GM12878 (cell line): ENCODE measurements around the gene LDLRAD4. TPM values are rescaled to one million over a fixed set of nuclear protein-coding genes. Genes with fewer than 3 reads are reported as not detected.

Experiments
- ATAC-seq: fragments of 200-7000 bp; cut with Tn5 transposase; 3 replicates; pipeline ENCODE4 v1.9.1; 2020; ENCODE audit warnings: mild to moderate bottlenecking, moderate library complexity
- BruUV-seq: library from RNA; stranded (reverse); fragments of 400-500 nt; replicated peaks from 2 replicates; lab custom pipeline; 2021; lab: Mats Ljungman, UMichigan
- CTCF ChIA-PET: fragments of 300-600 bp; sonication (Branson Sonifier 250); formaldehyde crosslinking; extraction: SDS; loops from one replicate; lab custom pipeline; 2021; ENCODE audit warnings: inconsistent platforms; lab: Yijun Ruan, JAX
- POLR2A ChIA-PET: fragments of 350-600 bp; formaldehyde crosslinking; extraction: SDS; loops from one replicate; lab custom pipeline; 2021; ENCODE audit warnings: inconsistent platforms; lab: Charles Lee
- RAD21 ChIA-PET: fragments of 300-600 bp; sonication (Branson Sonifier 250); formaldehyde crosslinking; loops from one replicate; lab custom pipeline; 2023; ENCODE audit warnings: antibody characterized with exemption; ENCODE audit not compliant: unreplicated experiment; lab: Charles Lee
- SMC1A ChIA-PET: fragments of 300-600 bp; sonication (Branson Sonifier 250); formaldehyde crosslinking; loops from one replicate; lab custom pipeline; 2023; ENCODE audit not compliant: unreplicated experiment, uncharacterized antibody; lab: Charles Lee
- DNase-seq: peaks from one replicate; pipeline ENCODE4 v3.0.0-alpha.2; 2011; ENCODE audit warnings: low read depth, low spot score
- FAIRE-seq: peaks from 3 replicates; lab custom pipeline; 2011; peaks lifted over from hg19 to GRCh38; lab: Jason Lieb, UNC
- H2AFZ ChIP-seq: 2 replicates; pipeline ENCODE4 v1.6.0; 2011; ENCODE audit warnings: low read depth, low read length, control low read depth; ENCODE audit not compliant: control insufficient read depth
- H3K27ac ChIP-seq: 2 replicates; pipeline ENCODE4 v1.5.1; 2011; ENCODE audit warnings: control low read depth; ENCODE audit not compliant: control insufficient read depth, insufficient read depth
- H3K27me3 ChIP-seq, 2 experiments: replicated peaks in 1 of 2; 2 replicates each; pipeline versions ENCODE4 v1.6.0 to v1.6.1; 2011; ENCODE audit warnings: low read length in 1 of 2; ENCODE audit not compliant: control insufficient read depth in 2 of 2, insufficient read depth in 2 of 2
- H3K36me3 ChIP-seq, 2 experiments: 2 replicates each; pipeline ENCODE4 v1.5.1; 2011; ENCODE audit warnings: low read length in 1 of 2; ENCODE audit not compliant: control insufficient read depth in 2 of 2, insufficient read depth in 2 of 2
- H3K4me1 ChIP-seq: 2 replicates; pipeline ENCODE4 v1.6.1; 2011; ENCODE audit warnings: mild to moderate bottlenecking, low read length, moderate library complexity, mixed read lengths; ENCODE audit not compliant: control insufficient read depth, insufficient read depth
- H3K4me2 ChIP-seq: 2 replicates; pipeline ENCODE4 v1.6.0; 2011; ENCODE audit warnings: control low read depth; ENCODE audit not compliant: control insufficient read depth, insufficient read depth
- H3K4me3 ChIP-seq: fragments of 200-600 bp; sonication (generic); 2 replicates; pipeline ENCODE4 v1.5.1; 2016
- H3K79me2 ChIP-seq: 2 replicates; pipeline ENCODE4 v1.6.0; 2011; ENCODE audit warnings: low read length; ENCODE audit not compliant: control insufficient read depth, insufficient read depth
- H3K9ac ChIP-seq: 2 replicates; pipeline ENCODE4 v1.8.0; 2011; ENCODE audit warnings: low read length, control low read depth, mixed read lengths; ENCODE audit not compliant: control insufficient read depth, insufficient read depth
- H3K9me3 ChIP-seq: replicated peaks from 3 replicates; pipeline ENCODE4 v1.5.1; 2011; ENCODE audit warnings: mild to moderate bottlenecking, low read length; ENCODE audit not compliant: control insufficient read depth, insufficient read depth
- H4K20me1 ChIP-seq: 2 replicates; pipeline ENCODE4 v1.6.0; 2011; ENCODE audit not compliant: control insufficient read depth, insufficient read depth
- CHD1 ChIP-seq: IDR thresholded peaks from 2 replicates; pipeline ENCODE4 v1.6.1; 2012; ENCODE audit warnings: low read depth, low read length, improper control_type of control experiment
- EP300 ChIP-seq, 2 experiments: fragments of 150-350 bp in 1 of 2; IDR thresholded peaks; 2 replicates each; pipeline ENCODE4 v1.6.1; 2011 to 2012; ENCODE audit warnings: low read depth in 2 of 2, low read length in 2 of 2, borderline replicate concordance in 1 of 2, improper control_type of control experiment in 1 of 2, inconsistent platforms in 1 of 2; ENCODE audit not compliant: control insufficient read depth in 1 of 2
- ESRRA ChIP-seq: IDR thresholded peaks from 2 replicates; pipeline ENCODE4 v1.6.1; 2012; ENCODE audit warnings: mild to moderate bottlenecking, low read length, improper control_type of control experiment
- FOXK2 ChIP-seq: fragments of 450-650 bp; IDR thresholded peaks from 2 replicates; pipeline ENCODE4 v1.6.1; 2017; ENCODE audit warnings: mild to moderate bottlenecking, moderate library complexity
- KDM1A ChIP-seq: fragments of 200-600 bp; sonication (generic); IDR thresholded peaks from 2 replicates; pipeline ENCODE4 v1.6.1; 2016; ENCODE audit warnings: borderline replicate concordance
- MYB ChIP-seq: fragments of 150-350 bp; IDR thresholded peaks from 2 replicates; pipeline ENCODE4 v1.6.1; 2014; ENCODE audit warnings: mild to moderate bottlenecking, low read depth, low read length, borderline replicate concordance
- NFIC ChIP-seq: IDR thresholded peaks from 2 replicates; pipeline ENCODE4 v1.6.1; 2012; ENCODE audit warnings: low read depth, mild to moderate bottlenecking, inconsistent platforms, low read length, moderate library complexity
- POLR2A ChIP-seq: IDR thresholded peaks from 2 replicates; pipeline ENCODE4 v1.6.1; 2011; ENCODE audit warnings: low read depth, mild to moderate bottlenecking, low read length
- SIN3A ChIP-seq: IDR thresholded peaks from 2 replicates; pipeline ENCODE4 v1.6.1; 2012; ENCODE audit warnings: low read depth, low read length, improper control_type of control experiment
- SRF ChIP-seq, 2 experiments: IDR thresholded peaks; 2 replicates each; pipeline ENCODE4 v1.6.1; 2011; ENCODE audit warnings: low read depth in 2 of 2, low read length in 2 of 2, mild to moderate bottlenecking in 1 of 2, moderate library complexity in 1 of 2
- SUPT20H ChIP-seq: IDR thresholded peaks from 2 replicates; pipeline ENCODE4 v1.6.1; 2011; ENCODE audit warnings: low read depth, mild to moderate bottlenecking, low read length, moderate library complexity, borderline replicate concordance; ENCODE audit not compliant: control insufficient read depth
- WRNIP1 ChIP-seq: IDR thresholded peaks from 2 replicates; pipeline ENCODE4 v1.6.1; 2011; ENCODE audit warnings: low read depth, low read length, improper control_type of control experiment, borderline replicate concordance
- WGBS: methylation state at CpG from one replicate; pipeline ENCODE4 v1.1.6; 2016; ENCODE audit warnings: low lambda C conversion rate; ENCODE audit not compliant: insufficient replicate concordance, insufficient coverage; ENCODE audit errors: missing lambda C conversion rate; 5-methylcytosine and 5-hydroxymethylcytosine counted together
- in situ Hi-C: fragments of 300-500 bp; cut with MboI; formaldehyde crosslinking; loops from 9 replicates; pipeline ENCODE4 v1.14.3; 2018; ENCODE audit warnings: mixed read lengths
- intact Hi-C: fragments of 100-400 bp; cut with micrococcal nuclease; formaldehyde crosslinking; loops from one replicate; pipeline ENCODE4 v1.14.2; 2022; ENCODE audit not compliant: unreplicated experiment
- polyA plus RNA-seq, 11 experiments: library from polyadenylated mRNA; depleted of rRNA in 4 of 11; unstranded in 6 of 11; stranded (reverse) in 5 of 11; fragments of >200 nt; fragmentation: Nextera tagmentation in 4 of 11; fragmentation: Illumina TruSeq in 1 of 11; extraction: Ambion mirVana in 4 of 11; extraction: Trizol in 1 of 11; gene quantifications; 1 replicate in 1 of 11; 2 replicates in 10 of 11; pipeline versions ENCODE4 v1.2.1 to v1.2.3, GENCODE V29; 2011 to 2016; ENCODE audit warnings: inconsistent platforms in 2 of 11, missing spikeins in 2 of 11, low read depth in 1 of 11
- total RNA-seq, 4 experiments: library from RNA; depleted of rRNA in 3 of 4; stranded (reverse); fragments of >200 nt in 3 of 4; fragmentation: Illumina TruSeq in 1 of 4; extraction: Trizol in 1 of 4; gene quantifications; 2 replicates each; pipeline versions ENCODE4 v1.2.1 to v1.2.3, GENCODE V29; 2013 to 2021
- TF ChIP-seq, protein P1 (sequence below), 3 experiments: IDR thresholded peaks in 2 of 3; conservative IDR thresholded peaks in 1 of 3; 2 replicates each; pipeline ENCODE4 v1.5.1; 2011; ENCODE audit warnings: low read depth in 3 of 3, low read length in 3 of 3, mild to moderate bottlenecking in 3 of 3, control low read depth in 2 of 3, moderate library complexity in 2 of 3, inconsistent platforms in 1 of 3, mixed read lengths in 1 of 3; ENCODE audit not compliant: control insufficient read depth in 2 of 3, insufficient read depth in 1 of 3; ENCODE audit errors: extremely low read depth in 1 of 3

Gene LDLRAD4
- total and polyA plus RNA-seq, 10 of the 15 experiments (the other 5 are each of a cell fraction or from before 2014, with no cell fraction given), result 2.7 to 16.8 (median 11.2) TPM

GRCh38 chr18:13420969-13421686, 202.6 kb downstream of the LDLRAD4 start:
- Histone ChIP-seq H3K9ac (no peak overlapping the region), H4K20me1 (no peaks in the 10 kb centered on the region; the same call in 1 of the 2 replicates), H3K4me3 (no peak overlapping the region), H2AFZ (no peak overlapping the region; the same call in 1 of the 2 replicates), H3K27me3 (no peaks in the 10 kb centered on the region; a peak in 2 of 4 replicates), H3K36me3 (no peaks in the 10 kb centered on the region), H3K9me3 (no peaks in the 10 kb centered on the region), H3K79me2 (no peaks in the 10 kb centered on the region), H3K4me2 (no peak overlapping the region), H3K27ac (no peak overlapping the region), H3K4me1 (no peaks in the 10 kb centered on the region)
- ChIA-PET SMC1A (no interaction called here), RAD21 (no interaction called here), POLR2A (no interaction called here), CTCF (interaction anchor here (0.9 kb wide), 1 partner anchor 205 kb away, joined by 3 read pairs; no protein-coding TSS in a partner anchor)
- intact Hi-C loops, result no loop called here
- in situ Hi-C loops, result no loop called here
- no peak for FAIRE-seq
- BruUV-seq, result no TSS peak
- WGBS, result 57% methylated on average over 19 of the region's 19 CpGs
- DNase-seq, result no peak
- ATAC-seq, result no peak
- TF ChIP-seq, protein P1, sequence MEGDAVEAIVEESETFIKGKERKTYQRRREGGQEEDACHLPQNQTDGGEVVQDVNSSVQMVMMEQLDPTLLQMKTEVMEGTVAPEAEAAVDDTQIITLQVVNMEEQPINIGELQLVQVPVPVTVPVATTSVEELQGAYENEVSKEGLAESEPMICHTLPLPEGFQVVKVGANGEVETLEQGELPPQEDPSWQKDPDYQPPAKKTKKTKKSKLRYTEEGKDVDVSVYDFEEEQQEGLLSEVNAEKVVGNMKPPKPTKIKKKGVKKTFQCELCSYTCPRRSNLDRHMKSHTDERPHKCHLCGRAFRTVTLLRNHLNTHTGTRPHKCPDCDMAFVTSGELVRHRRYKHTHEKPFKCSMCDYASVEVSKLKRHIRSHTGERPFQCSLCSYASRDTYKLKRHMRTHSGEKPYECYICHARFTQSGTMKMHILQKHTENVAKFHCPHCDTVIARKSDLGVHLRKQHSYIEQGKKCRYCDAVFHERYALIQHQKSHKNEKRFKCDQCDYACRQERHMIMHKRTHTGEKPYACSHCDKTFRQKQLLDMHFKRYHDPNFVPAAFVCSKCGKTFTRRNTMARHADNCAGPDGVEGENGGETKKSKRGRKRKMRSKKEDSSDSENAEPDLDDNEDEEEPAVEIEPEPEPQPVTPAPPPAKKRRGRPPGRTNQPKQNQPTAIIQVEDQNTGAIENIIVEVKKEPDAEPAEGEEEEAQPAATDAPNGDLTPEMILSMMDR (IDR thresholded peaks at IDR 0.05 in 2 of 3, conservative IDR thresholded peaks at IDR 0.05 in 1 of 3; ENCODE audit: control insufficient read depth in 2 of 3, extremely low read depth in 1 of 3, insufficient read depth in 1 of 3, low read depth in 3 of 3, low read length in 3 of 3), result no peak
- TF ChIP-seq SIN3A, result no peak
- no peak for TF ChIP-seq FOXK2
- no peak for TF ChIP-seq EP300 (IDR thresholded peaks at IDR 0.05; ENCODE audit: borderline replicate concordance in 1 of 2, control insufficient read depth in 1 of 2, low read depth in 2 of 2, low read length in 2 of 2)
- TF ChIP-seq MYB, result no peak
- TF ChIP-seq SUPT20H, result no peak
- TF ChIP-seq WRNIP1, result no peak
- no peak for TF ChIP-seq ESRRA
- no peak for TF ChIP-seq POLR2A
- no peak for TF ChIP-seq KDM1A
- TF ChIP-seq SRF (IDR thresholded peaks at IDR 0.05; ENCODE audit: low read depth in 2 of 2, low read length in 2 of 2), result no peak
- no peak for TF ChIP-seq CHD1
- no peak for TF ChIP-seq NFIC
